H1 (cell line): ENCODE measurements around the gene DBNDD1. TPM values are rescaled to one million over a fixed set of nuclear protein-coding genes. Genes with fewer than 3 reads are reported as not detected.

ENCODE experiments used
- CTCF ChIA-PET: fragments of 300-600 bp; sonication (Branson Sonifier 250); formaldehyde crosslinking; loops from one replicate; lab custom pipeline; 2021; ENCODE audit not compliant: partially characterized antibody; lab: Charles Lee
- POLR2A ChIA-PET: fragments of 300-600 bp; sonication (Branson Sonifier 250); formaldehyde crosslinking; loops from one replicate; lab custom pipeline; 2021; ENCODE audit warnings: inconsistent platforms; ENCODE audit not compliant: partially characterized antibody; lab: Charles Lee
- DNase-seq, 2 experiments: peaks; one replicate each; pipeline versions ENCODE4 v3.0.0 to v3.0.0-alpha.2; 2010 to 2022; ENCODE audit warnings: low spot score in 2 of 2, low read depth in 1 of 2, mixed read lengths in 1 of 2
- FAIRE-seq: peaks from 2 replicates; lab custom pipeline; 2011; peaks lifted over from hg19 to GRCh38; lab: Jason Lieb, UNC
- H2AFZ ChIP-seq: 2 replicates; pipeline ENCODE4 v1.8.1; 2012; ENCODE audit warnings: low read length, inconsistent platforms
- H2AK5ac ChIP-seq: 2 replicates; pipeline ENCODE4 v1.6.1; 2013; ENCODE audit warnings: low read depth, low read length
- H2BK120ac ChIP-seq: replicated peaks from 2 replicates; pipeline ENCODE3; 2013; ENCODE audit warnings: low read depth, low read length, inconsistent platforms
- H2BK12ac ChIP-seq: 2 replicates; pipeline ENCODE4 v1.6.1; 2013; ENCODE audit warnings: low read depth, low read length
- H2BK15ac ChIP-seq: 2 replicates; pipeline ENCODE4 v1.6.1; 2013; ENCODE audit warnings: low read length
- H2BK20ac ChIP-seq: 2 replicates; pipeline ENCODE4 v1.6.1; 2013; ENCODE audit warnings: low read length
- H2BK5ac ChIP-seq: 2 replicates; pipeline ENCODE4 v1.6.1; 2013; ENCODE audit warnings: low read depth, low read length
- H3K14ac ChIP-seq: 2 replicates; pipeline ENCODE4 v1.6.1; 2013; ENCODE audit warnings: inconsistent platforms; ENCODE audit not compliant: insufficient read length
- H3K18ac ChIP-seq: 2 replicates; pipeline ENCODE4 v1.6.1; 2013; ENCODE audit warnings: low read length; ENCODE audit errors: extremely low read depth
- H3K23ac ChIP-seq: 2 replicates; pipeline ENCODE4 v1.6.1; 2013; ENCODE audit warnings: inconsistent platforms; ENCODE audit not compliant: insufficient read length
- H3K23me2 ChIP-seq: 2 replicates; pipeline ENCODE4 v1.6.1; 2013; ENCODE audit warnings: low read depth, low read length
- H3K27ac ChIP-seq: 2 replicates; pipeline ENCODE4 v1.6.1; 2011; ENCODE audit warnings: low read depth, low read length, inconsistent platforms
- H3K27me3 ChIP-seq, 4 experiments: replicated peaks in 1 of 4; 1 replicate in 1 of 4; 2 replicates in 3 of 4; pipeline versions ENCODE4 v1.6.1 to v1.8.1; 2011 to 2013; ENCODE audit warnings: low read length in 3 of 4, mild to moderate bottlenecking in 3 of 4, inconsistent platforms in 2 of 4, mixed read lengths in 2 of 4, moderate library complexity in 1 of 4; ENCODE audit not compliant: control insufficient read depth in 3 of 4, insufficient read depth in 3 of 4; ENCODE audit errors: extremely low read depth in 1 of 4
- H3K36me3 ChIP-seq, 4 experiments: 2 replicates each; pipeline versions ENCODE4 v1.6.1 to v1.8.1; 2011 to 2013; ENCODE audit warnings: mild to moderate bottlenecking in 4 of 4, low read length in 3 of 4, moderate library complexity in 2 of 4, control low read depth in 1 of 4, inconsistent platforms in 1 of 4; ENCODE audit not compliant: insufficient read depth in 4 of 4, control insufficient read depth in 2 of 4
- H3K4ac ChIP-seq: replicated peaks from 2 replicates; pipeline ENCODE3; 2013; ENCODE audit warnings: low read length, low read depth, mixed read lengths, inconsistent platforms; ENCODE audit not compliant: insufficient read length
- H3K4me1 ChIP-seq, 4 experiments: replicated peaks in 1 of 4; 1 replicate in 1 of 4; 2 replicates in 3 of 4; pipeline versions ENCODE4 v1.6.1 to v1.8.1; 2011 to 2013; ENCODE audit warnings: low read length in 3 of 4, inconsistent platforms in 2 of 4, mixed read lengths in 1 of 4; ENCODE audit not compliant: insufficient read depth in 4 of 4, control insufficient read depth in 3 of 4
- H3K4me2 ChIP-seq, 2 experiments: 2 replicates each; pipeline versions ENCODE4 v1.6.1 to v1.8.1; 2011 to 2013; ENCODE audit warnings: low read depth in 2 of 2, low read length in 2 of 2, control low read depth in 1 of 2, inconsistent platforms in 1 of 2, mild to moderate bottlenecking in 1 of 2; ENCODE audit not compliant: insufficient read depth in 1 of 2
- H3K4me3 ChIP-seq, 4 experiments: fragments of 200-600, 300-600 bp in 1 of 4; sonication (generic), shearing (Covaris generic), sonication (Bioruptor Twin) in 1 of 4; 2 replicates each; pipeline versions ENCODE4 v1.5.1 to v1.8.1; 2011 to 2016; ENCODE audit warnings: low read length in 4 of 4, low read depth in 3 of 4, control low read depth in 2 of 4, inconsistent platforms in 2 of 4, mild to moderate bottlenecking in 2 of 4, mixed read lengths in 1 of 4, moderate library complexity in 1 of 4; ENCODE audit not compliant: insufficient read depth in 2 of 4; ENCODE audit errors: extremely low read depth in 1 of 4
- H3K56ac ChIP-seq: replicated peaks from 2 replicates; pipeline ENCODE3; 2013; ENCODE audit warnings: low read depth, mild to moderate bottlenecking, mixed read lengths, low read length, inconsistent platforms; ENCODE audit not compliant: insufficient read length
- H3K79me1 ChIP-seq: 2 replicates; pipeline ENCODE4 v1.6.1; 2013; ENCODE audit warnings: low read depth, low read length, control low read depth
- H3K79me2 ChIP-seq, 2 experiments: 2 replicates each; pipeline versions ENCODE4 v1.6.1 to v1.8.1; 2012 to 2013; ENCODE audit warnings: low read length in 2 of 2, mild to moderate bottlenecking in 2 of 2, inconsistent platforms in 1 of 2; ENCODE audit not compliant: insufficient read depth in 2 of 2, control insufficient read depth in 1 of 2
- H3K9ac ChIP-seq, 4 experiments: replicated peaks in 1 of 4; 1 replicate in 1 of 4; 2 replicates in 3 of 4; pipeline versions ENCODE4 v1.6.1 to v1.8.1; 2011 to 2013; ENCODE audit warnings: low read depth in 3 of 4, low read length in 3 of 4, control low read depth in 2 of 4, mild to moderate bottlenecking in 2 of 4, moderate library complexity in 2 of 4, inconsistent platforms in 1 of 4; ENCODE audit errors: extremely low read depth in 1 of 4
- H3K9me3 ChIP-seq, 2 experiments: 2 replicates each; pipeline versions ENCODE4 v1.6.1 to v1.8.1; 2012 to 2013; ENCODE audit warnings: mild to moderate bottlenecking in 2 of 2, moderate library complexity in 2 of 2, control low read depth in 1 of 2, inconsistent platforms in 1 of 2, low read depth in 1 of 2, low read length in 1 of 2, mixed read lengths in 1 of 2; ENCODE audit not compliant: insufficient read depth in 2 of 2
- H4K20me1 ChIP-seq, 2 experiments: replicated peaks in 1 of 2; 2 replicates each; pipeline versions ENCODE3 to v1.8.1; 2011 to 2013; ENCODE audit warnings: inconsistent platforms in 2 of 2, low read length in 2 of 2, mild to moderate bottlenecking in 1 of 2; ENCODE audit not compliant: insufficient read depth in 2 of 2, control insufficient read depth in 1 of 2
- H4K5ac ChIP-seq: 2 replicates; pipeline ENCODE4 v1.6.1; 2013; ENCODE audit warnings: low read length, low read depth, mixed read lengths, inconsistent platforms; ENCODE audit not compliant: insufficient read length
- H4K8ac ChIP-seq: 2 replicates; pipeline ENCODE4 v1.8.0; 2013; ENCODE audit warnings: mild to moderate bottlenecking, moderate library complexity, low read length, inconsistent platforms; ENCODE audit not compliant: insufficient read depth; ENCODE audit errors: extremely low read depth
- H4K91ac ChIP-seq: replicated peaks from 2 replicates; pipeline ENCODE3; 2013; ENCODE audit warnings: low read length, mixed read lengths, inconsistent platforms; ENCODE audit not compliant: insufficient read length
- BACH1 ChIP-seq: IDR thresholded peaks from 2 replicates; pipeline ENCODE4 v1.6.1; 2012; ENCODE audit warnings: low read length, improper control_type of control experiment
- TAF1 ChIP-seq: IDR thresholded peaks from 2 replicates; pipeline ENCODE4 v1.6.1; 2011; ENCODE audit warnings: mild to moderate bottlenecking, low read depth, low read length
- WGBS, 2 experiments: shearing (Covaris generic) in 1 of 2; methylation state at CpG; one replicate each; pipeline versions ENCODE4 v1.1.6 to v1.1.7; 2013 to 2015; ENCODE audit warnings: low lambda C conversion rate in 2 of 2, mixed read lengths in 2 of 2, inconsistent platforms in 1 of 2, low coverage in 1 of 2, missing lambda C conversion rate in 1 of 2; ENCODE audit not compliant: insufficient replicate concordance in 2 of 2, insufficient coverage in 1 of 2, insufficient read length in 1 of 2; ENCODE audit errors: extremely low coverage in 1 of 2, missing lambda C conversion rate in 1 of 2; 5-methylcytosine and 5-hydroxymethylcytosine counted together
- polyA plus RNA-seq, 7 experiments: library from polyadenylated mRNA; depleted of rRNA in 3 of 7; stranded (reverse) in 5 of 7; unstranded in 2 of 7; fragments of >200 nt in 5 of 7; fragments of 200-250 nt in 2 of 7; gene quantifications; 1 replicate in 5 of 7; 2 replicates in 1 of 7; 4 replicates in 1 of 7; pipeline versions ENCODE4 v1.2.1 to v1.2.3, GENCODE V29; 2011 to 2013; ENCODE audit warnings: missing spikeins in 2 of 7, mixed read lengths in 2 of 7
- total RNA-seq: library from RNA; stranded (reverse); fragmentation: NEBNext Ultra II Directional; extraction: Animal tissue kit (Norgen Biotek cat#: 25700); gene quantifications from 2 replicates; pipeline ENCODE4 v1.2.1, GENCODE V29; 2021

Gene DBNDD1
- total and polyA plus RNA-seq, 2 of the 8 experiments (the other 6 are each of a cell fraction or from before 2014, with no cell fraction given) = 69.9 to 92.6 TPM

DNA sequence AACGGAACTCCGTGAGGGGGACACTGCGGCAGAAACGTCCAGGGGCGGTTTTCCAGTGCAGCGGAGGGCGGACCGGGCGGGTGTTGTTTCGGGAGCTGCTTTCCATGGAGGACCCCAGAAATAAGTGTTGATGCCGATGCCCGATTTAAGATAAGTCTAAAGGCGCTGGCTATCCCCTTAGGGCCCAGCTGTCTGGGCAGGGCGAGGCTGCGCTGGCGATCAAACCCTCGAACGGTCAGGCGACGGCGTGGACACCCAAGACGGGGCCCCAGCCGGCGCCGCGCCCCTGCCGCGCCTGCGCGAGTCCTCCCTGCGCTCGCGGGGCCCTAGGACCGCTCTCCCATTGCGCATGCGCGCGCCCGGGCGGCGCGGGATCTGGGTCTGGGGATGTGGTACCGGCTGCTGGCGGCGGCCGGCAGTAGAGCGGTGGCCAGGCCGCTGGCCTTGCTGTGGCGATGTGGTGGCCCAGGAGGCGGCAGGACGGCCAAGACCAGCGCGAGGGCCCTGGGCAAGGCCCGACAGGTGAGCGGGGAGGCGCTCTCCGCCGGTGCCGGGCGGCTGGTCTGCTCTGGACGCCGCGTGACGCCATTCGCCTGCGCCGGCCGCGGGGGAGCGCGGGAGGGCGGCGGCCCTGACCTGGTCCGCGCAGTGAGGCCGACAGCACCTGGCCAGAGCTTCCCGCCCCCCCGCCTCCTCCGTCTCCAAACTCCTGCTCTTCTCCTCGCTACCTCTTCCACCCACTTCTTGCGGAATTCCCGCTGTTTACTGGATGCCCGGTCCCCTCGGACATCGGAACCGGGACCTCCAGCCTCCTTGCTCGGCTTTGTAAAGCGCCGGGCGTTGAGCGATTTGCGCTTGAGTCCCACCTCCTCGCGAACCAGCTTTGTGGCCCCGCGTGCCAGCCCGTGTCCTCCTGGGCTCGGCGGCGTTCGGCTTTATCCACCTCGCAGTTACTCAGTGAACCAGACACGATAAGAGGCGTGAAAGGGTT, 46.7 kb downstream of the DBNDD1 start:
- CTCF ChIA-PET = interaction anchor here (0.8 to 1.5 kb wide), 6 partner anchors 21 to 50 kb away, joined by 3 to 5 read pairs (median 3); no protein-coding TSS in a partner anchor
- Histone ChIP-seq H4K8ac (peak overlapping the region; percentile 100), H2AK5ac (no peak overlapping the region), H3K27ac (peak overlapping the region; percentile 99), H3K4me1 (peaks cover 0 to 8% (median 3%) of the 10 kb centered on the region in 4 experiments; a peak in 3 of 7 replicates), H3K4ac (peak overlapping the region; percentile 99), H2BK12ac (0 out of 2 replicates have a peak overlapping the region, but pooled peaks have one; percentile 68), H3K9ac (peak overlapping the region; percentile 90 to 99 (median 99)), H4K5ac (peak overlapping the region; percentile 98), H2BK20ac (no peak overlapping the region), H3K23ac (no peak overlapping the region), H3K4me3 (peak overlapping the region; percentile 77 to 97 (median 94)), H3K9me3 (peaks cover 10 to 11% of the 10 kb centered on the region in 2 experiments; a peak in 3 of 4 replicates), H2BK5ac (peak overlapping the region; percentile 100), H3K23me2 (peaks cover 11% of the 10 kb centered on the region), H3K4me2 (peak overlapping the region; percentile 88 to 95), H2AFZ (peak overlapping the region; percentile 76), H2BK120ac (no peak overlapping the region), H3K56ac (peak overlapping the region; percentile 96), H4K20me1 (peaks cover 0 to 5% of the 10 kb centered on the region in 2 experiments), H3K79me1 (peaks cover 13% of the 10 kb centered on the region), H4K91ac (peak overlapping the region; percentile 99), H3K14ac (no peak overlapping the region), H3K18ac (peak overlapping the region; percentile 99), H3K36me3 (peaks cover under 1 to 4% (median 3%) of the 10 kb centered on the region in 4 experiments; a peak in 4 of 8 replicates), H3K79me2 (peaks cover 12 to 50% of the 10 kb centered on the region in 2 experiments), H3K27me3 (peaks cover 0 to 6% (median 0%) of the 10 kb centered on the region in 4 experiments; a peak in 2 of 7 replicates), H2BK15ac (peak overlapping the region; percentile 99; the same call in 1 of the 2 replicates)
- 2% methylated on average over 92 of the region's 104 CpGs; no CpG with 5 or more reads in 1 of the 2 experiments for WGBS, 2 experiments
- peak; percentile 67 to 95 for DNase-seq
- no peak for FAIRE-seq
- POLR2A ChIA-PET = interaction anchor here (0.8 to 6.9 kb wide), 25 partner anchors 9 to 201 kb away, joined by 3 to 54 read pairs (median 5); partner anchors contain the start of genes DBNDD1 and TUBB3
- peak; percentile 88 for TF ChIP-seq TAF1
- TF ChIP-seq BACH1 = no peak
